ENCODE data around the gene FAM9C.
"Not testable (repeated sequence)": the region's sequence is repeated elsewhere in the genome, so short reads cannot be mapped to it uniquely, and the experiment has no call there.

FAM9C gene

DNA sequence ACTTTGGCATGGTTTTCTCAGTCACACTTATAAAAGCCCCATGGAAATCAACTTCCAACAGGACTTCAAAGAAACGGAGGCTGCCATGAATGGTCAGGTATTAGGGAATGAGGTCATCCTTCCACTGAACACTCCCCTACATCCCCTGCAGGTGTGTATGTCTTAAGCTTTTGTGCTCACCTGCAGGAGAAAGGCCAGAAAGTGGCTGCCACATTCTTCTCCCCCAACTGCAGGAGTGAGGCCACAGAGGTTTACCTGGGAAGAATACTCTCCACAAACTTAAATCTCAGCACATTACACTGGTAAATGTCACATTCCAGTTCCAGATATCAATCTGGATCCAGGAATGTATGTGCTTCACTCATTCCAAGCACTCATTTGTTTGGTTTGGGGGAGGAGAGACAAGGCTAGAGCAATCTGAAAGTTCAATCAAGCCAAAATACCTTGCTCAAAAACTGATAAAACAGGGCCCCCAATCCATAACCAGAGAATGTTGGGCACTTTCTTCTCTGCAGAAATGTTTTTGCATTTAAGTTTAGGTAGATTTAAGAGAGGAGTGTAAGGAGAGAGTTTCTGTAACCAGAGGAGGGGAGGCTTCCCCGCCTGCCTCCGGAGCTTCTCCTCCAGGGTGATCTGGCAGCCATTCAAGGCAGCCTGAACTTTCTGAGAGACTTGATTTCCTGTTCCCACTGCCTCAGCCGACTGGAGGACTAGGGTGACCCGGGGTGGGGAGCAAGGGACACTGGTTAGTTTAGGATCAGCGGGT is 15.4 kb downstream of the FAM9C start:
- Mint-ChIP-seq H3K27me3 (no peaks in the 10 kb centered on the region), H3K27ac (peak overlapping the region; percentile 76), H3K9me3 (no peaks in the 10 kb centered on the region), H3K4me3 (peak overlapping the region; percentile 23), H3K4me1 (peaks cover 82% of the 10 kb centered on the region), H3K36me3 (no peaks in the 10 kb centered on the region)

DNA sequence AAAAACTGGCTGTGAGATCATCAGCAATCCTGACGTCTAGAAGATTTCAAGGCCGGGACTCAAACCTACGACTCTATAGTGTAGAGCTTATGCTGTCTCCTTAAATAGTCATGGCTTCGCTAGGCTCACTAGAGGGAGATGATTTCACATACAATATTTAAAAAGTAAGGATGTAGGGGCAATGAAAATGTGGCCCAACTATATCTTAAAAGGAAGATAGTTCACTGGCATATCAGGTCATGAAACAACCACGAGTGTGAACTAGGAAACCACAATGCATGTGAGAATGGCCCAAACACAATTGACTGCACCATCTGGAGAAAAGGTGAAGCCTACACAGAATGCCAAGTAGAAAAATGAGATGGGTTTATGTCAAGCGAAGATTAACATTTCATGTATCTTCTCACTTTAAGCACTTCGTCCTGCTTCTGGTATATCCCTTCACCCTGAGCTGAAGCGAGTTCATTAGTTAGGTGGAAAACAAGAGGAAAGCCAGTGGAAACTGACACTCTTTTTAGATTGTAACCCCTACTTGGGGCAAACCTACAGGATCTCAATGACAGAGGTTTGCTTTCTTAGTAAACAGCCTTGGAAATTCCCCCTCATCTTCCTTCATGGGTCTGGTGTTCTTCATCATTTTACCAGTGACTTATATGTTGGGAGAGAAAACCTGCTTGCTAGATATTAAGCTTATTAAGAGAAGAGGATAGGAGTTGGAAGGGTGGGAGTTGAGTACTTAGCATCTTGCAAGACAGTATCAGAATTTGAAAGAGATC is 17.4 kb downstream of the FAM9C start:
- Mint-ChIP-seq H3K36me3 (no peaks in the 10 kb centered on the region), H3K9me3 (no peaks in the 10 kb centered on the region), H3K27ac (peak overlapping the region; percentile 77), H3K4me3 (peak overlapping the region; percentile 8), H3K27me3 (no peaks in the 10 kb centered on the region), H3K4me1 (peaks cover 91% of the 10 kb centered on the region)

DNA sequence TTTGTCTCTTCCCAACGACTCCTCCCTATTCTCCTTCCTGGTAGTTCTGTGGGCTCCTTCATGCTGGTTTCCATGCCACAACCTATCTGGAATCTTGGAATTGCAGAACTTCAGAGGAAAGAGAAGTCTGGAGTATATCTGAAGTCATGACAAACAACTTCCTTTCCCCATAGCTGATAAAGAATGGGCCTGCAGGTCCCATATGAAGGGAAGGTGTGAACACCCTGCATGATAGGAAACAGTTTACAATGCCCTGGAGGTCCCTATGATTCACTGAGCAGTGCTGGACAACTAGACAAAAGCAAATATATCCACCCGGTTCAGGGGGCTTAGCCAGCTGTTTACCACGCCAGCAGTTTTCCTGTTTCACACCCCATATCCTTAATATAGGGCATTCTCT is 19.4 kb downstream of the FAM9C start:
- Mint-ChIP-seq H3K27me3 (no peaks in the 10 kb centered on the region), H3K4me3 (peak overlapping the region; percentile 42), H3K9me3 (no peaks in the 10 kb centered on the region), H3K4me1 (peaks cover 79% of the 10 kb centered on the region), H3K27ac (peak overlapping the region; percentile 77), H3K36me3 (no peaks in the 10 kb centered on the region)

DNA sequence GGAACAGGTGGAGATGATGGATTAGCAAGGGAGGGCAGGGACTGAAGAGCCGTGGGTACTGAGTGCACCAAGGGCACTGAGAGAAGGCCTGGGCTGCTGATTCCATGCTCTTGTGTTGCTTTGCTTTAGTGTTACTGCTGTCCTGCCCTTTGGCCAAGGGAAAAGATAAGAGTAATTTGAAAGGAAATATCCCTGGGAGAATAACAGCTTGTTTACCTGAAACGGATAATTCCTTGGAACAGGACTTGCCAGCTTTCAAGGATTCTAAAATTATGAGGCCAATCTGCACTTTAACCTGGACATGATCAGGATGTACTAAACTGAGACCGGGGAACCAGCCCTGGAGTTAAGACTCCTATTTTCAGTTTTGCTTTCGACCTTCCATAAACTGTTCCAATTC is 20.4 kb downstream of the FAM9C start:
- Mint-ChIP-seq H3K27ac (peak overlapping the region; percentile 77), H3K4me3 (no peak overlapping the region)

DNA sequence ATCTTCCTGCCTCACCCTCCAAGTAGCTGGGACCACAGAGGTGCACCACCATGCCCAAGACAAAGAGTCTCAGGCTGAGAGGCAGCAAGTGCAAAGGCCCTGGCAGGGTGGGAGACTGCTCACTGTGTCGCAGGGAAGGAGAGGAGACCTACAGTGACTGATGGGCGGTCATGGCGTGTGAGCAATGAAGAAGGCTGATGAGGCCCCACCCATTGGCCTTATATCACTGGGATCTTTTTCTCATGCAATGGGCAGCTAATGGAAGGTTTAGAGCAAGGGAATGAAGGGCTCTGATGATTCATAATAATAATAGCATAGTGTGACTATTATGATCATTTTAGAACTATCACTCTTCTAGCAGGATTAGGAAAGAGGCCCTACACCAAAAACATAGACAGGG is 20.9 kb downstream of the FAM9C start:
- peaks cover 72% of the 10 kb centered on the region for H3K4me1 Mint-ChIP-seq
- no peaks in the 10 kb centered on the region for H3K9me3 Mint-ChIP-seq
- peak overlapping the region; percentile 11 for H3K4me3 Mint-ChIP-seq
- H3K27ac Mint-ChIP-seq: peak overlapping the region; percentile 68
- no peaks in the 10 kb centered on the region for H3K27me3 Mint-ChIP-seq
- H3K36me3 Mint-ChIP-seq: no peaks in the 10 kb centered on the region

More for the DNA sequence above, 20.4 kb downstream of the FAM9C start:
- Mint-ChIP-seq H3K9me3 (no peaks in the 10 kb centered on the region), H3K4me1 (peaks cover 73% of the 10 kb centered on the region), H3K36me3 (no peaks in the 10 kb centered on the region), H3K27me3 (no peaks in the 10 kb centered on the region)

DNA sequence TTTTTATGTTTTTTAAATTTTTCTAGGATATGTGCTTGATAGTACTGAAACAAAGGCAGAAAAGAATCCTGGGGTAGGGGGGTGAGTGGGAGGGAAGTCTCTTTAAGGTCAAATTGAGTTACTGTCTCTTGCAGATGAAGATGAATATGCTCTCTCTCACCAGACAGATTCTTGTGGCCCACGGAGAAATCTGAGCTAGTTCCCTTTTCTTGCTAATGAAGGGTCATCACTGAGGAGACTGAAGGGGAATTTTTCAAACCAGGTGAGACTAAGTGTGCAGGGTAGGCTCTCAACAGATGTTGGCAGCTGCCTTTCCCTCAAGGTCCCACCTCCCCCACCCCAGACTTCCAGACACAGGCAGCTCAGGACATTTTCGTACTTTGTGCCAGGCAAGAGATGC is 21.5 kb downstream of the FAM9C start:
- Mint-ChIP-seq H3K36me3 (no peaks in the 10 kb centered on the region), H3K27me3 (no peaks in the 10 kb centered on the region), H3K4me3 (peak overlapping the region; percentile 11), H3K27ac (peak overlapping the region; percentile 83), H3K4me1 (peaks cover 66% of the 10 kb centered on the region), H3K9me3 (no peaks in the 10 kb centered on the region)

DNA sequence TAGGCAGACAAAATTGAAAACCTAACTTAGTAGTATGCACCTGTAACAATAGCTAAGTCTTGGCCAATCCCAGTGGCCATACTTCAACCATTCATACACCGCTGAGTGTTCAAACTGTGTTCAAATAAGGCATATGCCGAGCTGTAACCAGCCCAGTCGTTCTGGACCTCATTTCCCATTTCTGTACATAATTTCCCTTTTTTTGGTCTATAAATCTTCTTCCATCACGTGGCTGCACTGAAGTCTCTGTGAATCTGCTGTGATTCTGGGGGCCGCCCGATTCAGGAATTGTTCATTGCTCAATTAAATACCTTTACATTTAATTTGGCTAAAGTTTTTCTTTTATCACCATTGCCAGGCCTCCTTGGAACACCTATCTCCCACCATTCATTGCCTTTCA is 27.7 kb downstream of the FAM9C start:
- not testable (repeated sequence) for H3K9me3 Mint-ChIP-seq, H3K27ac Mint-ChIP-seq, H3K4me3 Mint-ChIP-seq, H3K27me3 Mint-ChIP-seq, H3K36me3 Mint-ChIP-seq
- peaks cover 63% of the 10 kb centered on the region for H3K4me1 Mint-ChIP-seq

DNA sequence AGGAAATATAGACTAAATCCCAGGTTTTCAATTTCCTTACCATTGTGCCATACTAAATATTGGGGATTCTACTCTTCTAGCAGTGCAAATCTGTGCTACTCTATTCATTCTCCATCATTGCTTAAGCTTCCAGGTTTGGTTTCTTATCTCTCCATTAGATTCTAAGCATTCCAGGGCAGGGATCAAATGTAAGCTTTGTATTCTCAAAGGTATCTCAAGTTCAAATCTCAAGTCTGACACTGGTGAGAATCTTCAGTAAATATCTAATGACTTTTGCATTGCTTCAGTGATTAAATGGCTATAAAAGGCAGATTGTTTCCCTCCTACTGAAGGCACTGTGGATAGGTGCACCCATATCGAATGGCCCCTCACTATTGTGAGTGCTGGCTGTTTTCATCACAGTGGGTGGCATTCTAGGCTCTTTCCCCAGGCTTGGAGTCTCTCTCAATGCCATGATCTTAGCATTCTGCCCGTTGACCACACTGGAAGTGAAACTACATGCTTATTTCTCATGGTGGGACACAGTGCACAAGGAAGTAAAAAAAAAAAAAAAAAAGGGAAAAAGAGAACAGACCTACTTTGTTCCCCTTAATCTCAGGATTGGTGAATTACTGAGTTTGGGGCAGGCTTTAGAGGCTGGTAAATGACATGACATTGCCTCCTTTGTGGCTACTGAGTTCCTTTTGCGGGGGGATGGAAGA is 28.7 kb downstream of the FAM9C start:
- no peaks in the 10 kb centered on the region for H3K9me3 Mint-ChIP-seq
- H3K4me1 Mint-ChIP-seq: peaks cover 64% of the 10 kb centered on the region
- H3K4me3 Mint-ChIP-seq: no peak overlapping the region
- H3K36me3 Mint-ChIP-seq: no peaks in the 10 kb centered on the region
- no peak overlapping the region for H3K27ac Mint-ChIP-seq
- no peaks in the 10 kb centered on the region for H3K27me3 Mint-ChIP-seq

DNA sequence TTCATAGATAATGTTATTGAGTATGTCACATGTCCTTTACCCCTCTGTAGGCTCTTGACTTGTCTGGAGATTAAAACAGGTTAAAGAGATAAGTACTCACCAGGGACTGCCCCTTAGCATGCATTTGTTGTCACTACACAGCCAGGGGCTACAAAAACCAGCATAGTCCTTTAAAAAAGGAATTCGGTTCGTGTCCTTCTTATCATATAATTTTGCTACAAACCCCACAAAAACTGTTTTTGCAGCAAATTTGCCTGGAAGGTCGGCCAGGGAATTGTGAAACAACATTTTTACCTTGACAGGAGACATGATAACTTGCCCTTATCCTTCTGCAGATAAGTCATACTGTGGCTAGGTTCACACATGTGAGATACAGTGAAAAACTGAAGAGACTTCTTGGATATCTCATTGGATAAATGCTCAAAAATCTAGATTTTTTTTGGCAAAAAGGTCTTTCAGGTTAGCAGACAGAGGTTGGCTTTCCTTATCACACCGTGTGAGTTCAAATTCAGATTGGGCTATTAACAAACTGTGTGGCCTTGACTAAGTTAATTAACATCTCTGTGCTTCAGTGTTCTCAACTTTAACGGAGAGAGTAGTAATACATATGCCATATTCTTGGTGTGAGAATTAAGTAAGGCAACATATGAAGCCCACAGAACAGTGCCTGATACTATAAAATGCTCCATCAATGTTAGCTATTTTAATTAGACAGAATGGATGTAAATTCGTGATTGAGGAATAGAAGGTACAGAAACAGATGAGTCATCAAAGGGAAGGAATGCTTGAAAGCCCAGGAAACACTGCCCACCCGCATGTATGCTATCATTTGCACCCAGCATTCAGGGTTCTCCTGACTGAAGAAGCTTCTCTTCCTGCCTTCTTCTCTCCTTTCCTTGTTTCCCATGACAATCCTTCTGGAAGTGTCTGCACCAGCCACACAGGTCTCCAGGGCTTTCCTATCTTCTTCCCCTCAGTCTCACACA is 30.0 kb downstream of the FAM9C start:
- Mint-ChIP-seq H3K27me3 (no peaks in the 10 kb centered on the region), H3K4me3 (peak overlapping the region; percentile 31), H3K9me3 (no peaks in the 10 kb centered on the region), H3K36me3 (no peaks in the 10 kb centered on the region), H3K4me1 (peaks cover 63% of the 10 kb centered on the region), H3K27ac (peak overlapping the region; percentile 51)

DNA sequence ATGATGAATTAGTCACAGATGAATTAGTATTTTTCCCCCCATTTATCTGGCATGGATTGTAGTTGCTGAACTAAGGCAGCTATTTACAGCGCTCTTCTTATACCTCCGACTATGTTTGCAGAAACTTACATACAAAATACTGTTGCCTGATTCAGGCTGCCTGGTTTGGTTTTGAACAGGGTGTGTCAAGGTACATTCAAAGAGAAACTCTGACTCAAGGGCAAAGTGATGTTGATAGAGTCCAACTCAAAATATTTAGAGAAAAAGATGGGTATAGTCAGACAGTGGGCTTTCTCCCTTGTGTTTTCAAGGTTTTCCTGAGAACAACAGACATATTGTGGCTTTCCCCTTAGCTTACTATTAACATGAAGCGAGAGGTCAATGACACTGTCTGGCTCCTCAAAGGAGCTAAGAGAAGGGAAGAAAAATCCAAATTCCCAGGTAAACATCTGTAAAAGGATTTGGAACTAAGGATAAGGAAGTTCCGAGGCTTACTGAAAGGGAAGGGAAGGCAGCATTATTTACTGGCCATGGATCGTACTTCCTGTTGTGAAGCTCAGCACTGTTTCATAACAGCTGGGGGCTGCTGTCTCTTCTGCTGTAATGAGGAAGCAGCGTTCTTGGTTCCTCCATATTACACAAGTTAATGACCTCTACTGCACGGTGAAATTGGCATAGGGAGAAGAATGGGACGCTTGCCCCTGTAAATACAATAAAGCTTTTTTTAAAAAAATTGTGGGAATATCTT is 30.9 kb downstream of the FAM9C start:
- Mint-ChIP-seq H3K27ac (peak overlapping the region; percentile 90), H3K36me3 (no peaks in the 10 kb centered on the region), H3K9me3 (no peaks in the 10 kb centered on the region), H3K27me3 (no peaks in the 10 kb centered on the region), H3K4me1 (peaks cover 67% of the 10 kb centered on the region), H3K4me3 (peak overlapping the region; percentile 31)

DNA sequence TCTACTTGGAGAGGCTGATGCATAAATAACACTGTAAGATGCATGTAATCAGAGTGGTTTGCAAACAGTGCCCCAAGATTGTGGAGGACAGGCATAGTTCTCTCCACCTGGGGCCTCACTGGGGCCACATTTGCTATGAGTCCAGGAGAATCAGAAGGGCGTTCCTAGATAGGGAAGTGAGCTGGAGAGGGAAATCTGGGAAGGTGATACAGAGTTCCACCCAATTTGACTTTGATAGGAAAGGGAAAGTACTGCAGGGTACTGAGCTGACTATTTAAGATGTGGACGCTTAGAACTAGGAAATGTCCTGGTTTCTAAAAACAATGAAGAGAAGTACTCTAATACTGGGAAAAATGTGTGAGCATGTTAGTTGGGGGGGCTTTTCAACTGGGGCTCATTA is 33.9 kb downstream of the FAM9C start:
- no peak overlapping the region for H3K27ac Mint-ChIP-seq
- H3K9me3 Mint-ChIP-seq: no peaks in the 10 kb centered on the region
- H3K36me3 Mint-ChIP-seq: no peaks in the 10 kb centered on the region
- peaks cover 71% of the 10 kb centered on the region for H3K4me1 Mint-ChIP-seq
- H3K4me3 Mint-ChIP-seq: no peak overlapping the region
- no peaks in the 10 kb centered on the region for H3K27me3 Mint-ChIP-seq

DNA sequence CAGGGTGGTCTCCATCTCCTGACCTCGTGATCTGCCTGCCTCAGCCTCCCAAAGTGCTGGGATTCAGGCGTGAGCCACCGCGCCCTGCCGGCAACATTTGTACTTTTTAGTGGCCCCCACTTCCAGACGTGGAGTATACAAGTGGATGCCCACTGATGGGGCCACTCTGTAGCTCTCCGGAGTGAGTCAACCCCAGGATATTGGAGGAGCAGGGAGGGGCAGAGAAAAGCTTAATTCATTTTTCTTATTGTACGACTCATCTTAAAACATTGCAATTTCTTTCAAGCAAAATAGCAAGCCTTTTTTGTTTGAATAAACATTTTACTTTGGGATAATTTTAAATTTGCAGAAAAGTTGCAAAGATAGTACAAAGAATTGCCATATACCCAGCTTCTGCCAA is 34.6 kb downstream of the FAM9C start:
- H3K27me3 Mint-ChIP-seq: no peaks in the 10 kb centered on the region
- peaks cover 73% of the 10 kb centered on the region for H3K4me1 Mint-ChIP-seq
- H3K27ac Mint-ChIP-seq: no peak overlapping the region
- no peaks in the 10 kb centered on the region for H3K9me3 Mint-ChIP-seq
- H3K4me3 Mint-ChIP-seq: no peak overlapping the region
- H3K36me3 Mint-ChIP-seq: no peaks in the 10 kb centered on the region

DNA sequence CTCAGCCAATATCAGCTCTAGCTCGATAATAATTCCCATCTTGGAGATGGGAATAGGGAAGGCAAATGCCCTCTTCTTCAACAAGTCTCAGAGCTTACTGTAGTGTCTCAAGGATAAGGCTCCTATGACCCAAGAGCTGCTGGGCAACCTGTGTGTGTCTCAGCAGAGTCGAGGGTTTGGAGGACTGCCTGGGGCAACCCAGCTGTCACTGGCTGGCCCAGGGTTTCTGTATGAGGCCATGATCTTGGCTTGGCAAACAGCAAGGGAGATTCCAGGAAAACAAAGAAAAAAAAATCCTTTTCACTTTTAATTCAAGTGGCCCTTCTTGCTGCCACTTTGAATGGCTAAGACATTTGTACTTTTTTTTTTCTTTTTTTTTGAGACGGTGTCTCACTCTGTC is 35.1 kb downstream of the FAM9C start:
- Mint-ChIP-seq H3K4me3 (no peak overlapping the region), H3K36me3 (no peaks in the 10 kb centered on the region), H3K27ac (no peak overlapping the region), H3K4me1 (peaks cover 72% of the 10 kb centered on the region), H3K27me3 (no peaks in the 10 kb centered on the region), H3K9me3 (no peaks in the 10 kb centered on the region)

DNA sequence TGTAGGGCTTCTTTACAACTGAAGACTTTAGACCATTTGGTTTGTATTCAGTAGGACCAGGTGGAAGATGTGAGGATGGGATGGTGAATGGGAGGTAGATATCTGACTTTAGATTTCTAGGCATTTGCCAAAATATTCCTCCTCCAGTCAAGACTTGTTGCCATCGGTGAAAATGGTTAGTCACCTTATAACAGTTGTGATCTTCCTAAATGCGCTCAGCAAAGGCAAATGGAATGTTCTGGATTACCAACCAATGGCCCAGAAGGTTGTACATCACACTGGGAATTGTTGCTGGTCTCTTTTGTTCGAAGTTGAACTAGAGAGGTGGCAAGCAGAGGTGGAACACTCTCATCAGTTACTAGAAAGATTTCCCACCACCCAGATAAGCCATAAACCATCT is 35.6 kb downstream of the FAM9C start:
- Mint-ChIP-seq H3K4me1 (peaks cover 67% of the 10 kb centered on the region), H3K9me3 (no peaks in the 10 kb centered on the region), H3K36me3 (no peaks in the 10 kb centered on the region), H3K27ac (peak overlapping the region; percentile 17), H3K4me3 (no peak overlapping the region), H3K27me3 (no peaks in the 10 kb centered on the region)

All from activated naive CD4-positive, alpha-beta T cell treated with anti-CD3 and anti-CD28 coated beads, Interleukin-2, amount 50 U/mL, for 24 hours (primary cell).